Measurements from ENCODE around the gene KCNH4.

KCNH4 gene

GRCh38 chr17:42131981-42132432 lies 48.9 kb downstream of the KCNH4 start:
- peaks cover 20% of the 10 kb centered on the region for H3K36me3 Mint-ChIP-seq
- DNase-seq (ENCODE audit: low spot score in 2 of 2), result no peak
- peak overlapping the region; percentile 44 for H3K4me3 Mint-ChIP-seq
- ATAC-seq (ENCODE audit: low read depth), result no peak
- peaks cover 41% of the 10 kb centered on the region for H3K4me1 Mint-ChIP-seq
- no peaks in the 10 kb centered on the region for H3K9me3 Mint-ChIP-seq
- H3K27ac Mint-ChIP-seq, result peak overlapping the region; percentile 77
- no peaks in the 10 kb centered on the region for H3K27me3 Mint-ChIP-seq

- Mint-ChIP-seq H3K27me3 (no peaks in the 10 kb centered on the region), H3K9me3 (no peaks in the 10 kb centered on the region), H3K4me1 (peaks cover 36% of the 10 kb centered on the region), H3K4me3 (no peak overlapping the region), H3K36me3 (peaks cover 23% of the 10 kb centered on the region), H3K27ac (peak overlapping the region; percentile 83)
- no peak for DNase-seq (ENCODE audit: low spot score in 2 of 2)
- no peak for ATAC-seq (ENCODE audit: low read depth)
Observed at GRCh38 chr17:42131232-42131631, 49.7 kb downstream of the KCNH4 start.

- Mint-ChIP-seq H3K27me3 (no peaks in the 10 kb centered on the region), H3K36me3 (peaks cover 26% of the 10 kb centered on the region), H3K27ac (peak overlapping the region; percentile 40), H3K4me1 (peaks cover 29% of the 10 kb centered on the region), H3K9me3 (no peaks in the 10 kb centered on the region), H3K4me3 (no peak overlapping the region)
- DNase-seq (ENCODE audit: low spot score in 2 of 2) (no peak), ATAC-seq (ENCODE audit: low read depth) (no peak)
Observed at GRCh38 chr17:42130310-42130936, 50.5 kb downstream of the KCNH4 start.

- ATAC-seq (ENCODE audit: low read depth), result no peak
- DNase-seq (ENCODE audit: low spot score in 2 of 2), result no peak
- Mint-ChIP-seq H3K4me3 (no peak overlapping the region), H3K27me3 (no peaks in the 10 kb centered on the region), H3K9me3 (no peaks in the 10 kb centered on the region), H3K4me1 (peaks cover 32% of the 10 kb centered on the region), H3K27ac (no peak overlapping the region), H3K36me3 (peaks cover 32% of the 10 kb centered on the region)
Observed at GRCh38 chr17:42129109-42129837, 51.7 kb downstream of the KCNH4 start.

- Mint-ChIP-seq H3K4me3 (no peak overlapping the region), H3K36me3 (peaks cover 32% of the 10 kb centered on the region)
Observed at GRCh38 chr17:42127414-42127813, 53.5 kb downstream of the KCNH4 start.

GRCh38 chr17:42126836-42127235 lies 54.1 kb downstream of the KCNH4 start:
- H3K27me3 Mint-ChIP-seq, result no peaks in the 10 kb centered on the region
- ATAC-seq (ENCODE audit: low read depth) (no peak), DNase-seq (ENCODE audit: low spot score in 2 of 2) (no peak)
- H3K4me1 Mint-ChIP-seq, result peaks cover 14% of the 10 kb centered on the region
- H3K9me3 Mint-ChIP-seq, result no peaks in the 10 kb centered on the region
- peak overlapping the region; percentile 12 for H3K27ac Mint-ChIP-seq
- no peak overlapping the region for H3K4me3 Mint-ChIP-seq
- H3K36me3 Mint-ChIP-seq, result peaks cover 32% of the 10 kb centered on the region

More at GRCh38 chr17:42127414-42127813, 53.5 kb downstream of the KCNH4 start:
- Mint-ChIP-seq H3K27me3 (no peaks in the 10 kb centered on the region), H3K4me1 (peaks cover 17% of the 10 kb centered on the region), H3K27ac (peak overlapping the region; percentile 38), H3K9me3 (no peaks in the 10 kb centered on the region)
- ATAC-seq (ENCODE audit: low read depth) (no peak), DNase-seq (ENCODE audit: low spot score in 2 of 2) (no peak)

- Mint-ChIP-seq H3K36me3 (peaks cover 29% of the 10 kb centered on the region), H3K27ac (peak overlapping the region; percentile 74)
Observed at GRCh38 chr17:42125565-42125964, 55.4 kb downstream of the KCNH4 start.

GRCh38 chr17:42124256-42124655 lies 56.7 kb downstream of the KCNH4 start:
- no peaks in the 10 kb centered on the region for H3K9me3 Mint-ChIP-seq
- no peaks in the 10 kb centered on the region for H3K27me3 Mint-ChIP-seq
- peaks cover 25% of the 10 kb centered on the region for H3K36me3 Mint-ChIP-seq
- peaks cover 6% of the 10 kb centered on the region for H3K4me1 Mint-ChIP-seq
- H3K27ac Mint-ChIP-seq, result peak overlapping the region; percentile 74
- H3K4me3 Mint-ChIP-seq, result no peak overlapping the region
- DNase-seq (ENCODE audit: low spot score in 2 of 2) (no peak), ATAC-seq (ENCODE audit: low read depth) (no peak)

More at GRCh38 chr17:42125565-42125964, 55.4 kb downstream of the KCNH4 start:
- H3K27me3 Mint-ChIP-seq, result no peaks in the 10 kb centered on the region
- DNase-seq (ENCODE audit: low spot score in 2 of 2), result no peak
- H3K4me3 Mint-ChIP-seq, result no peak overlapping the region
- no peaks in the 10 kb centered on the region for H3K9me3 Mint-ChIP-seq
- ATAC-seq (ENCODE audit: low read depth), result no peak
- peaks cover 9% of the 10 kb centered on the region for H3K4me1 Mint-ChIP-seq

GRCh38 chr17:42122371-42123303 lies 58.3 kb downstream of the KCNH4 start, which contains the start of gene HSPB9:
TSS of gene HSPB9 (plus strand) at chr17:42122804. CDS start at chr17:42122851, 47 bp downstream.
- H3K4me1 Mint-ChIP-seq, result peaks cover 9% of the 10 kb centered on the region
- DNase-seq (ENCODE audit: low spot score in 2 of 2) (no peak), ATAC-seq (ENCODE audit: low read depth) (no peak)
- H3K4me3 Mint-ChIP-seq, result peak within 1 kb of the TSS; percentile 77
- H3K36me3 Mint-ChIP-seq, result peaks cover 19% of the 10 kb centered on the region
- H3K27ac Mint-ChIP-seq, result no peak within 1 kb of the TSS
- H3K9me3 Mint-ChIP-seq, result no peaks in the 10 kb centered on the region
- H3K27me3 Mint-ChIP-seq, result no peaks in the 10 kb centered on the region

GRCh38 chr17:42120770-42121769 lies 59.9 kb downstream of the KCNH4 start, which contains the start of gene KAT2A:
TSS of gene KAT2A (minus strand) at chr17:42121367. CDS start at chr17:42121304, 63 bp downstream.
- Mint-ChIP-seq H3K36me3 (peaks cover 17% of the 10 kb centered on the region), H3K4me1 (peaks cover 17% of the 10 kb centered on the region), H3K27ac (peak within 1 kb of the TSS; percentile 47), H3K27me3 (no peaks in the 10 kb centered on the region), H3K4me3 (peak within 1 kb of the TSS; percentile 77), H3K9me3 (no peaks in the 10 kb centered on the region)
- ATAC-seq (ENCODE audit: low read depth) (peak; percentile 84), DNase-seq (ENCODE audit: low spot score in 2 of 2) (peak; percentile 65 to 73)

GRCh38 chr17:42120161-42120769 lies 60.7 kb downstream of the KCNH4 start:
- DNase-seq (ENCODE audit: low spot score in 2 of 2), result no peak
- no peak for ATAC-seq (ENCODE audit: low read depth)
- H3K27me3 Mint-ChIP-seq, result no peaks in the 10 kb centered on the region
- peaks cover 25% of the 10 kb centered on the region for H3K4me1 Mint-ChIP-seq
- H3K9me3 Mint-ChIP-seq, result no peaks in the 10 kb centered on the region
- H3K4me3 Mint-ChIP-seq, result peak overlapping the region; percentile 52
- peaks cover 10% of the 10 kb centered on the region for H3K36me3 Mint-ChIP-seq
- H3K27ac Mint-ChIP-seq, result no peak overlapping the region

GRCh38 chr17:42119301-42119700 lies 61.6 kb downstream of the KCNH4 start:
- H3K4me1 Mint-ChIP-seq, result peaks cover 30% of the 10 kb centered on the region
- no peak overlapping the region for H3K27ac Mint-ChIP-seq
- ATAC-seq (ENCODE audit: low read depth) (no peak), DNase-seq (ENCODE audit: low spot score in 2 of 2) (no peak)
- H3K4me3 Mint-ChIP-seq, result no peak overlapping the region
- H3K9me3 Mint-ChIP-seq, result no peaks in the 10 kb centered on the region
- no peaks in the 10 kb centered on the region for H3K27me3 Mint-ChIP-seq
- peaks cover 8% of the 10 kb centered on the region for H3K36me3 Mint-ChIP-seq

All from memory B cell (primary cell).